ENCODE data around the gene ETNK1. TPM values are rescaled to one million over a fixed set of nuclear protein-coding genes. Genes with fewer than 3 reads are reported as not detected.

The ETNK1 gene
- total and polyA plus RNA-seq, 2 experiments from 2014 or later: 19.0 to 58.5 TPM

DNA sequence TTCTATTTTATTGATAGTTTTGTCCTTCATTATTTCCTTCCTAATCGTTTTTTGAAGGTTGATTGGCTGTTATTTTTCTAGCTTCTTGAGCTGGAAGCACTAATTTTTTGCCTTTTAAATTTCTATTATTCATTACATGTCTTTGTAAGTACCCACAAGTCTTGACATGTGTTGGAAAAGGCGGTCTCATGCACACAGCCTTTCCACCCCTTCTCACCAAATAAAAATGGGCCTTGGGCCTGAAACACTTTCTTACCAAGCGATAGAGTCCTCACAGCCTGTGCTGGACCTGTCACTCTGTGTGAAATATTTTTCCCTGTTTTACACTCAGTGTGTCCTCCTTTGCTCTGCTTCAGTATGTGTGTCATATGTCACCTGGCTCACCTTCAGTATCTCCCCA, 9.9 kb downstream of the ETNK1 start:
- Histone ChIP-seq H3K27ac (no peak overlapping the region), H3K4me1 (ENCODE audit: insufficient read depth) (no peaks in the 10 kb centered on the region), H3K9me2 (replicated peaks; ENCODE audit: insufficient read depth) (no peaks in the 10 kb centered on the region), H3K9me3 (ENCODE audit: low read depth) (no peaks in the 10 kb centered on the region), H3K27me3 (no peaks in the 10 kb centered on the region), H3K4me3 (no peak overlapping the region), H3K79me2 (peaks cover 94% of the 10 kb centered on the region), H3K36me3 (replicated peaks; ENCODE audit: insufficient read depth, low read depth) (no peaks in the 10 kb centered on the region), H2AFZ (no peak overlapping the region), H4K20me1 (ENCODE audit: insufficient read depth, poor library complexity, severe bottlenecking) (peaks cover 47% of the 10 kb centered on the region), H3K4me2 (no peak overlapping the region)
- whole genome bisulfite sequencing (ENCODE audit: low lambda C conversion rate, missing lambda C conversion rate): 96% methylated on average over 3 of the region's 3 CpGs
- no peak for DNase-seq (ENCODE audit: low spot score)
- TF ChIP-seq EZH2 (IDR thresholded peaks at IDR 0.05; ENCODE audit: borderline replicate concordance) (no peak), EZH2phosphoT487 (IDR thresholded peaks at IDR 0.05; ENCODE audit: low read depth, severe bottlenecking, unreplicated experiment) (no peak), CTCF (IDR thresholded peaks at IDR 0.05; ENCODE audit: poor library complexity) (no peak)

DNA sequence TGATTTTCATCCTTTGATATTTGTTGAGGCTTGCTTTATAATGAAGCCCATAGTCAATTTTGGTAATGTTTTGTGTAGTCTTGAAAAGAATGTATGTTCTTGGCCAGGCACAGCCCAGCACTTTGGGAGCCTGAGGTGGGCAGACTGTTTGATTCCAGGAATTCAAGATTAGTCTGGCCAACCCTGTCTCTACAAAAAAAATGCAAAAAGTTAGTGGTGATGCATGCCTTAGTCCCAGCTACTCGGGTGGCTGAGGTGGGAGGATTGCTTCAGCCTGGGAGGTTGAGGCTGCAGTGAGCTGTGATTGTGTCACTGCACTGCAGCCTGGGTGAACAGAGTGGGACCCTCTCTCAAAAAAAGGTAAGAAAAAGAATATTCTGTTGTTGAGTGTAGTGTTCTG, 10.8 kb downstream of the ETNK1 start:
- no peaks in the 10 kb centered on the region for H3K9me2 ChIP-seq (replicated peaks; ENCODE audit: insufficient read depth)

GRCh38 chr12:22640851-22641250, 15.9 kb downstream of the ETNK1 start:
- TF ChIP-seq CTCF (IDR thresholded peaks at IDR 0.05; ENCODE audit: poor library complexity) (no peak), EZH2phosphoT487 (IDR thresholded peaks at IDR 0.05; ENCODE audit: low read depth, severe bottlenecking, unreplicated experiment) (no peak), EZH2 (IDR thresholded peaks at IDR 0.05; ENCODE audit: borderline replicate concordance) (no peak)
- Histone ChIP-seq H3K27me3 (no peaks in the 10 kb centered on the region), H2AFZ (no peak overlapping the region), H4K20me1 (ENCODE audit: insufficient read depth, poor library complexity, severe bottlenecking) (peaks cover 19% of the 10 kb centered on the region), H3K4me3 (no peak overlapping the region), H3K4me1 (ENCODE audit: insufficient read depth) (no peaks in the 10 kb centered on the region), H3K4me2 (no peak overlapping the region), H3K9me2 (replicated peaks; ENCODE audit: insufficient read depth) (no peaks in the 10 kb centered on the region), H3K9me3 (ENCODE audit: low read depth) (no peaks in the 10 kb centered on the region), H3K27ac (no peak overlapping the region), H3K36me3 (replicated peaks; ENCODE audit: insufficient read depth, low read depth) (peaks cover 6% of the 10 kb centered on the region), H3K79me2 (peaks cover 86% of the 10 kb centered on the region)
- WGBS (ENCODE audit: low lambda C conversion rate, missing lambda C conversion rate): 92% methylated on average over 2 of the region's 2 CpGs
- no peak for DNase-seq (ENCODE audit: low spot score)

More for the DNA sequence above, 10.8 kb downstream of the ETNK1 start:
- Histone ChIP-seq H2AFZ (no peak overlapping the region), H3K79me2 (peaks cover 94% of the 10 kb centered on the region), H3K9me3 (ENCODE audit: low read depth) (no peaks in the 10 kb centered on the region), H3K4me1 (ENCODE audit: insufficient read depth) (no peaks in the 10 kb centered on the region), H3K4me2 (no peak overlapping the region), H3K27ac (no peak overlapping the region), H3K36me3 (replicated peaks; ENCODE audit: insufficient read depth, low read depth) (no peaks in the 10 kb centered on the region), H3K4me3 (no peak overlapping the region), H3K27me3 (no peaks in the 10 kb centered on the region), H4K20me1 (ENCODE audit: insufficient read depth, poor library complexity, severe bottlenecking) (peaks cover 46% of the 10 kb centered on the region)
- 88% methylated on average over 1 of the region's 1 CpG for whole genome bisulfite sequencing (ENCODE audit: low lambda C conversion rate, missing lambda C conversion rate)
- DNase-seq (ENCODE audit: low spot score): no peak
- no peak for TF ChIP-seq CTCF (IDR thresholded peaks at IDR 0.05; ENCODE audit: poor library complexity)
- no peak for TF ChIP-seq EZH2phosphoT487 (IDR thresholded peaks at IDR 0.05; ENCODE audit: low read depth, severe bottlenecking, unreplicated experiment)
- TF ChIP-seq EZH2 (IDR thresholded peaks at IDR 0.05; ENCODE audit: borderline replicate concordance): no peak
